Activated CD8-positive, alpha-beta memory T cell treated with anti-CD3 and anti-CD28 coated beads for 4 hours (primary cell): ENCODE results near the gene CMTM8.
A peak's percentile ranks its signal among the peaks of the same experiment; 100 is the strongest.
"Not testable (repeated sequence)": the region's sequence is repeated elsewhere in the genome, so short reads cannot be mapped to it uniquely, and the experiment has no call there.

Source experiments
- DNase-seq, 2 donors: peaks; one replicate each; pipeline ENCODE4 v3.0.0-alpha.2; 2020; ENCODE audit warnings: low read depth in 2 of 2

The CMTM8 gene, protein sequence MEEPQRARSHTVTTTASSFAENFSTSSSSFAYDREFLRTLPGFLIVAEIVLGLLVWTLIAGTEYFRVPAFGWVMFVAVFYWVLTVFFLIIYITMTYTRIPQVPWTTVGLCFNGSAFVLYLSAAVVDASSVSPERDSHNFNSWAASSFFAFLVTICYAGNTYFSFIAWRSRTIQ

DNA sequence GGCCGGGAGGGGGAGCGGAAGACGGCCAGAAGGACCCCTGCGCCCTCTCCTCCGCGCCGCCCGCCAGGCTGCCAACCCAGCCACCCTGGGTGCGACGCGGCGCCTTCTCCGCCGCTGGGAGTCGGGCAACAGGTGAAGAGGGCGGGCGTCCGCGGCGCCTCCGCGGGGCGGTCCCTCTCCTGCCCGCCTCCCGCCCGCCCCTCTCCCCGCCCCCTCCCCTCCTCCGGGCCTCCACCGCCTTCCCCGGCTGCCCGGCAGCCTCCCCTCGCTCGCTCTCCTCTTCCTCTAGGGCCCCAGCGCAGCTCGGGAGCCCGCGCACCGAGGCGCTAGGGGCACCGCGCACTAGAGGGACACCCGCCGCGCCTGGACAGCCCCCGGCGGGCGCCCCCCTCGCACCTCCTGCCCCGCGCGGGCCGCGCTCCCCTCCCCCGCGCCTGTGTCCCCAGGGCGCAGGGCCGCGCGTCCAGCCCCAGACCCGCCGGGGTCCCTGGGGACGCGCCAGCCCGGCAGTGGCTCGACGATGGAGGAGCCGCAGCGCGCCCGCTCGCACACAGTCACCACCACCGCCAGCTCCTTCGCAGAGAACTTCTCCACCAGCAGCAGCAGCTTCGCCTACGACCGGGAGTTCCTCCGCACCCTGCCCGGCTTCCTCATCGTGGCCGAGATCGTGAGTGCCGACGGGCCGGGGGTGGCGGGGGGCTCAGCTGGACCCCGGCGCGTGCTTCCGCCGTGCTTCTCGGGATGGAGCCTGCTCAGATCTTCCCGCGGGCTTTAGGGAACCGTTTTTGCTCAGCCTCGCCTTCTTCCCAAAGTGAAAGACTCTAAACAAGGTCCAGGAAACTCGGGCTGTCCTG, at the start of gene CMTM8:
TSS of gene CMTM8 (plus strand) at position 228 of the 854 bp plus-strand sequence. CDS start at position 521, 293 bp downstream.
- DNase-seq: peak; percentile 30 to 35

DNA sequence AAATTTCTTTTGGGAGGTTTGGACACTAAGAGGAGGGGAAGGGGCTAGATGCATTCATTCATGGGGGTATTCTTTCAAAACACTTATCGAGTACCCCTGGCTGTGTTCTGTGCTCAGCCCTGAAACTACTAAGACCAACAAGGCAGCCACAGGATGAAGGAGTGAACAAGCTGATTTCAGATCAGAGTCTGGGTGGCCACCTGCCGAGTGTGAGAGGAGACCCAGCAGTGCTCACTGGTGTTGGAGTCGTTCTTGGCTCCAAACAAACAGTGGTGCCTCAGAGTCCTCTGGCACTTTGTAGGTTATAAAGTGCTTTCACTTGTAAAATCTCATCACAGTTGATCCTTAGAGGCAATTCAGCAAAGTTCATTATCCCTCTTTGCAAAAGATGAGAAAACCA, 48.8 kb upstream of the CMTM8 start:
- DNase-seq: no peak

DNA sequence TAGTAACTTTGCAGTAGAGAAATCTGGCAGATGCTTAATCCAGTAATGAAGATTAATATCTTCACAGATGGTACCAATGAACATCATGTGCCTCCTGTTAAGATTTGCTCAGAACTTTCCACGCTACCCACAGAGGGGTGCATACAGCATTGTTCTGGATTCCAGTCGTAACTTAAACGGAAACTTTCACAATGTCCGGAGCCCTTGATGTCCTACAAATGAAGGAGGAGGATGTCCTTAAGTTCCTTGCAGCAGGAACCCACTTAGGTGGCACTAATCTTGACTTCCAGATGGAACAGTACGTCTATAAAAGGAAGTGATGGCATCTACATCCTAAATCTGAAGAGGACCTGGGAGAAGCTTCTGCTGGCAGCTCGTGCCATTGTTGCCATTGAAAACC, 47.9 kb upstream of the CMTM8 start:
- DNase-seq: not testable (repeated sequence)

DNA sequence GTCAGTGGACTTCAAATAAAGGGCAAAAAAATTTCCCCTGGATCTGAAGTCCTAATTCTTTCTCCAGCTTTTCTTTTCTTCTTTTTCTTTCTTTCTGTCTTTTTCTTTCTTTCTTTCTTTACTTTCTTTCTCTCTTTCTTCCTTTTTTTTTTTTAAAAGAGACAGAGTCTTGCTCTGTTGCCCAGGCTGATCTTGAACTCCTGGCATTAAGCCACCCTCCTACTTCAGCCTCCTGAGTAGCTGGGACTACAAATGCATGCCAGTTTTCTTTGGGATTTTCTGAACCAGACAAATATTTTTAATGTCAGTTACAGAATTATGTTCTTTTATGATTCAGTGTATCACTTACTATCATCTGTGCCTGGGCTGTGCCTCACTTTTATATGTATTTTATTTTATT, 45.4 kb upstream of the CMTM8 start:
- DNase-seq: no peak

DNA sequence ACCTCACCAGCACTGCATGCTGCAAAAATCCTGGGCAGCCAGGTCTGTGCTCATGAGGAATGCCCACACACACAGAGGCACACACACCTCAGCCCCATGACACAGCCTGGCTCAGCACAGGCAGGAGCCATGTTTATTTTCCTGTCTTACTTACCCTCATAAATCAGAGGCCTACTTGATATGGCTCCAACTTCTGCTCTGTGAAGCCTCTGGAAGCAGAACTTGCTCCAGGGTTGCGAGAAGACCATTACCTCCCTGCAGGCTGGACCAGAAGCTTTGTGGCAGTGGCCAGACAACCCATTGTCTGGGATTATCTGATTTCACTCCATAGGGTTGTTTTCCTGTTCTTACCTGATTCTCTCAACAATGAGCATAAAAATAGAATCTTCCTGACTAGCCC, 43.8 kb upstream of the CMTM8 start:
- no peak for DNase-seq

DNA sequence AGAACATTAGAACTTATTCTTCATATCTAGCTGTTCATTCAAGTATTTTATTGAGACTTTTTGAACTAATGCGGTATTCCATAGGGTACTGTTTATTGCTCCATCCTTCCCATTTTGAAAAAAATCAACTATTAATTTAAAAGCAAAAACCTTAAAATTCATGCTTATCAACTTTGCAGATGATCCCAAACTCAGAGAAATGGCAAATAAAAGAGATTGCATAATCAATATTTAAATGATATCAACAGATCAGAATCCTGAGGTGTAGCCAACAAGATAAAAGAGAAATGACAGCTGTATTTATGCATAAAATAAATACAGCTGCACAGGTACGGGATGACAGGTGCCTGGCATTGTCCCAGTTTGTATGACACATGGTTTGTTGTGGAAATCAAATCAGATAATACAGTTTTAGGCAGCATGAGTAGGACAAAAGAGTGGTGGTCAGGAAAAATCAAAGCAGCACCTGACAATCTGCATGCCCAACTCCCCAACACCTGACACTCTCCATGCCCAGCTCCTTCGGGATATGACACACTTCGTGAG, 42.4 kb upstream of the CMTM8 start:
- DNase-seq: no peak

DNA sequence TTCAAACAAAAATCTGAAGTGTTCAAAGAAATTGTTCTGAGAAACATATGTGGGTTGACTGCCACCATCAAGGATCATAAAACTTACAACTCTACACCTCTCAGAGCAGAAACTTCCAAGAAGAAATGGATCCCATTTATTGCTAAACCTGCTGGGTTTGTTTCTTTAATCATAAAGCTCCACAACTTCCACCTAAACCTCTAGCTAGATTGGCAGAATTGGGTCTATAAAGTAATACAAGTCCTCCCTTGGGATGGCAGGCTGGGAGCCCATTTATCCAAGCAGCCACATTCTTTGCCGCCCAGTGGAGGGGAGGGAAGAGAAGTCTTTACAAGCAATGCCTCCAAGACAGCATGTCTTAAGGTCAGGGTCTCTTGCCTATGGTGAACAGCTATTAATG, 40.5 kb upstream of the CMTM8 start:
- DNase-seq: no peak

DNA sequence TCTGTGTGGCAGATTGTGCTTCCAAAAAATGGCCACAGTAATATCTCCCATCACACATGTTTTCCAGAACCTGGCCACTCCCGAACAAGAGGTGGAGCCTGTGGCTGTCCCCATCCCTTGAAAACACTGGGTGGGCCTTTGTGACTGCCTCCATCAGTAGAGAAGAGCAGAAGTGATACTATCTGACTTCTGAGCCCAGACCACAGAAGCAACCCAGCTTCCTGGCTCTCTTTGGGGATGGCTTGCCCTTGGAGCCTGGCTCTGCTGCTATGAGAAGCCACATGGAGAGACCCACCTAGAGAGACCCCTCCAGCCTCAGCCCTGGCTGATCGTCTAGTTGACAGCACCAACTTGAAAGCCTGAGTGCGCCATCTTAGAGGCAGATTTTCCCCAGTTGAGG, 39.8 kb upstream of the CMTM8 start:
- DNase-seq: no peak

DNA sequence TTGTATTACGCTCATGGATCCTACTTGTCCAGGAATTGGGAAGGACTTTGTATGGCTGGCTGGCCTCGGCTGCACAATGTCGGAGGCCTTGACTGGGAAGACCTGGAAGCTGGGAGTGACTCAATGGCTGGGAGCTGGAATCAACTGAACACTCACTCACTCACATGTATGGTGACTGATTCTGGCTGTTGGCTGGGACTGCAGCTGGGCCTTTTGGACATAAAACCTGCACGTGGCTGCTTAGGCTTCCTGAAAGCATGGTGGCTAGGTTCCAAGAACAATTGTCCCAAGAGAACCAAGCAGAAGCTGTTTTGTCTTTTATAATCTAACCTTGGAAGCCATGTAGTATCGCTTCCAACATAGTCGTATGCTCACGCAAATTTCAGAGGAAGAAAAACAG, 38.0 kb upstream of the CMTM8 start:
- DNase-seq: no peak

DNA sequence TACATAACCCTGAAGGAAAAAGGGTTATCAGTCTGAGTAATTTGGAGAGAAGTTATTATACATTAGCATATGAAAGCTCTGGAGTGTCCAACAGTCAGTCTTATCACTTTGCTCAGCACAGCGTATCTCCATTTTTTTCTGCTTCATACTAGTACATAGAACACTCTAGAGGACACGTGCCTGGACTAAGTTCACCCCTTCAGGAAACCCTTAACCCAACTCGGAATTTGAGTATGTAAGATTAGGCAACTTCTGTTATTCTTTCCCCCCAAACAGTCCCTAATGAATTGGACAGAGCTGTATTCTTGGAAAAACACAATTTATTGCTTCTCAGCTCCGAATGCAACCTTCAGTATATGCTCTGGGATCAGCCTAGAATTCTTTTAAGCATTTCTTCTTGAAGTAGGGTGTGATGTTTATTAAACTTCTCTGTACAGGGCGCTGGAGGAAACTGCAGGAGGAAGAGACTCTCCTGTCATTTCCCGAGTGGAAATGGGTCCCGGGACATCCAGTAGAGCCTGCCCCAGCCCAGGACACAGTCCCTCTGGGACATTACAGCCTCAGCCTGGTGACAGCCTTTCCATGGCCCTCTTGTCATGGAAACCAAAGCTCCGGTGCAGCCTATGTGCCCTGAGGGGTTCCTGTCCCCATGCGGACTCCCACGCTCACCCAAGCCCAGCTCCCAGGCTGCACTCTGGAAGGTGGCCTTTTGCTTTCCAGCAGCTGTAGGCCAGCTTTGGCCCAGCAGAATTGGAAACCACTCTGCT, 37.3 kb upstream of the CMTM8 start:
- DNase-seq: no peak

DNA sequence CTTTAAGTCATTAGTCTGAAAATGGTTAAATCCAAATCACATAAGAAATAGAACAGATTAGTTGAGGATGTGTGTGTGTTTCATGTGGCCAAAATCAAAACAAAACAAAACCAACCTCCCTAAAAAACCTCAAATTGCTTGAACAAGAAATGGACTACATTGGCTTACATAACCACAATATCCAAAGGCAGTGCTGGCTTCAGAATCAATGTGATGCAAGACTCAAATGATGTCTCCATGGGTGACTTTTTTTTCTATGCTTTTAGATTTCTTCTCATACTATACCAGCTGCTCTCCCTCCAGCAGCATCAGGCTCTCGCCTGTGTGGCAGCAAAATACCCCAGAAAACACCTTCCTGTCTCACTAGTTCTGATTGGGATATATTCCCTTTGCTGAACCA, 36.0 kb upstream of the CMTM8 start:
- no peak for DNase-seq

DNA sequence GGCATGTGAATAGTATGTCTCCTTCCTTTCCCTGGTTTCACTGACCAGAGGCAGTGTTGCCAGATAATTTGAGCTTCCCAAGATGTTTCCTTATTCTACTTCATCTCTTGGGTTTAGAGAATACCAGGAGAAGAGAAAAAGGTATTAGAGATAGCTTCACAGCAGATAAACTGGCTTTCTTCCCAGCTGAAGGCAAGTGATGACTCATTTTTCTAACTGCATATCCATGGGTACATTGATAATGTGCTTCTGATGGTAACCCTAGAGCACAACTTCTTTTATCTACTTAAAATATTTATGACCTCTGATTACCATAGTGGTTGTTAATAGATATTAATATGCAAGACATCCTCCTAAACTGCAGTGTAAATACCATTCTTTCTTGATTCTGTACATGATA, 34.6 kb upstream of the CMTM8 start:
- DNase-seq: no peak

DNA sequence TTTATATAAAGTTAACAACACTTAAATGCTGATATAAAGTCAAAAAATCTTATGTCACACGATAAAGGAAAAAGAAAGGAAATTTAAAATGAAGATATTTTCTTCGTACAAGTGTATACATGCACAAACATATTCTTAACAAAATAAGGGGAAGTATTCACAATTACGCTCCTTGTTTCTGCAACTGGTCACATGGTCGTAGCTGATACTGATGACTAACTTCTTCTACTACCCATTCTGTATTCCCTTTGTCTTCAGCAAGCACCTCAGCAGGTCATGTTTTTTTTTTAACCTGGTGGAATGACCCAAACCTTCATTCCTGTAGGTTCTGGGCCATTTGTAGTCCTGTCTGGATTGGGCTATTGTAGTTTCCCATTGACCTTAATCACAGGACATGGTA, 30.0 kb upstream of the CMTM8 start:
- DNase-seq: no peak

DNA sequence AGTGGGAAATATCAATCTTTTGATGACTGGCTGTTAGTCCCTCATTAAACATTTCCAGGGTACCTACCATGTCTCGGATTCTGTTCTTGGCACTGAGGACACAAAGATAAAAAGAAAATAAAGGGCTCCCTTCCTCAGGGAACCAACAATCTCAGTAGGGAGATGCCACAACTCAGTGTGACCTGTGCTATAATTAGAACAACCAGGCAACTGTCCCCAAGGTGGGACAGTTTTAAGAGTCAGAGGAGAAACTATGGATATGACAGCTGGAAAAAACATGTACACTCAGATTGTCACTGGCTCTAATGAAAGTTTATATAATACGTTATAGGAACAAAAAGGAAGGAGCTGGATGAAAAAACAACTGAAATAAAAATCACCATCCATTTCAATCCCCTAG, 23.3 kb upstream of the CMTM8 start:
- no peak for DNase-seq

DNA sequence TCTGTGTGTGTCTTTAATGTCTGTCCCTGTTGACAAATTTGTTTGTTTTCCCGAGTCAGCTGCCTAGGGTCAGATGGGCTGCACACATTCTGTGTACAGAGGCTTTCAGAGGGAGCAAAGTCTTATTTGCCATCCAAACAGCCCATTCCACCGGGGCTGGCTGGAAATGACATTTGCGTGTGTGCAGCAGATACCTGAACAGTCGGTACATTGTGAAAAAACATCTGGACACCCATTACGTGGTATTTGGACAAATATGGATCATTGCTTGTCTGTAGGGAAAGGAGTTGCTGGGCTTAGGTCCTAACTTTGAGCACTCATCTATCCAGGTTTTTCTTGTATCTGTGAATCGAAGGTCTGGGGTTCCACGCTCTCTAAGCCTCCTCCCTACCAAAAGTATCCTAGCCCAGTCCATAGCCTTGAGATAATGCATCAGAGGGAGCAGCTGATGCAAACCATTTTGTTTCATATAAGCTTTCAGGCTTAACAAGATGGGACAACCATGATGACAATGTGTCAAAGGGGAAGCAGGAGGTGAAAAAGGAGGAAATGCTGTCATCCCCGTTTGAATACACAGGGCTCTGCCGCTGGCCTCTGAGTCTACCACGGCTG, 22.2 kb upstream of the CMTM8 start:
- DNase-seq: no peak

DNA sequence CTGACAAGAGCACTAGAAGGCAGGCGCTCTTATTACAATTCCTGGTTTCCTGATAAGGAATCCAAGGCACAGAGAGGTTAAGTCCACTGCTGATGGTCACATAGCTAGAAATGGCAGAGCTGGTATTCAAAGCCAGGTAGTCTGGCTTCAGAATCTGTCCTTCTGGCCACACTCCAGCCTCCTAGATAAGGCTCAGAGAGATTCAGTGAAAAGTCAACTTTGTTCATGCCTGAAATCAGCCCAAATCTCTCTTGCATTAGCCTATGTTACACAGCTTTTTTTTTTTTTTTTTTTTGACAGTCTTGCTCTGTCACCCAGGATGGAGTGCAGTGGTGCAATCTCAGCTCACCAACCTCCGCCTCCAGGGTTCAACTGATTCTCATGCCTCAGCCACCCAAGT, 21.1 kb upstream of the CMTM8 start:
- DNase-seq: no peak

DNA sequence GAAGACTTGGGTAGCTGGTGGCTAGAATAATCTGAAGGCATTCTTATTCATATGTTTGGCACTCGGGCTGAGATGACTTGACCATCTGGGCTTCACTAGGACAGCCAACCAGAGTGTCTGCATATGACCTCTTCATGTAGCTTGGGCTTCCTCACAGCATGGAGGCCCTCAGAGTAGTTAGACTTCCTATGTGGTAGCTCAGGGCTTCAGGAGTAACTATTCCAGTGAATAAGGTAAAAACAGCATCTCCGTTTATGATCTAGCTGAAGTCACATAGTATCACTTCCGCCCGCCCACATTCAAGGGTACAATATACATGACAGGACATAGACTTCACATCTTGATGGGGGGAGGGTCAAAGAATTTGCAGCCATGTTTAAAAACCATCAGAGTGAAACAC, 18.9 kb upstream of the CMTM8 start:
- DNase-seq: no peak

DNA sequence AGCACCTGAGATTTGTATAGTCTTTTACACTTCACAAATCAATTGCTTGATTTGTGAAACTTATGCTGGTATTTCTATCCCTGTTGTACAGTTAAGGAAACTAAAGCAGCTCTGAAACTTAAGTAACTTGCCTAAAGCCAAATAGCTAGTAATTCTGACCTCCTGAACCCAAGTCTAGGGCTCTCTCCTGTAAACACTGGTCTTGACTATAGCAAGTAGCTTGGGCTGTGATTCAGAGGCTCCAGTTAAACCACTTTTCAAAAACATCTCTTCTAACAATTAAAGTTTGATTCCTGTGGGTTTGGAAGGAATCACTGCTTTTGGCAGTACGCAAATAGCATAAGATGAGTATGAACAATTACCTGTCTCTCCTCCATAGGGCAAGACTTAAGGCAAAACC, 18.5 kb upstream of the CMTM8 start:
- no peak for DNase-seq

DNA sequence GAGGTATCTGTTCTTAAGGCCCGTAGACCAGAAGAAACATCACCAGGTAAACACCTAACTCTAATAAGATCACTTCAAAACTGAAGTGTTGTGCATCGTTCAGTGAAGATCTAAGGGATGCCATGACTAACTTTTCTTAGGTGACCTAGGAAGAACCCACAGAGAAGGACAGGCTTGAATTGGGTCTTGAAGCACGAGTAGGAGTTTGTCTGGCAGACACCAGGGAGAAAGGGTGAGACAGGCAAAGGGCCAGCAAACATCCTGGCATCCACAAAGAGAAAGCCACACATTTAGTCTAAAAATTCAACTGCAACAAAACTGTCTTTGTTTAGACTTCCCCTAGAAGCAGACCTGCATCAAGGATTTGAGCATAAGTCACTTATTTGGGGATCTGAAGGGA, 15.5 kb upstream of the CMTM8 start:
- DNase-seq: no peak

DNA sequence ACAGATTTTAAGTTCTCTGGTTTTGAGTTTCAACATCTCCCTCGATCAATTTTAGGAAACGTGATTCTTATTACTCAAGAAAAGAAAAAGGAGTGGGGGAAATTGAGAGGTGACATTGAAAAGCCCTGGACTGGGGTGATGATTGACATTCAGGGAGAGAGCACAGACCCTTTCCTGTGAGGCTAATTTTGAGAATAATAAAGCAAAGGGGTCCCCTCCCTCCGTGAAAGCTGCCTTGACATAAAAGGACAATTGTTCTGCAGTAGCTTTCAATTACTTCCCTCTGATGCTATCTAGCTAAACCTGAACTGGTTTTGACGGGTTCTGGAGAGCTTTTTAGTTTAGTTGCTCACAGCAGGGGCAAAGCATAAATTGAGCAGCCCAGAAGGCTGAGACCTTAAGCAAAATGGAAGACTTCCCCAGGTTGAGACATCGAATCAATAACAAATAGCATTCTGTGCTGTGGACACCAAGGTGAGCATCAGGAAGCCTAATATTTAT, 14.4 kb upstream of the CMTM8 start:
- DNase-seq: no peak

DNA sequence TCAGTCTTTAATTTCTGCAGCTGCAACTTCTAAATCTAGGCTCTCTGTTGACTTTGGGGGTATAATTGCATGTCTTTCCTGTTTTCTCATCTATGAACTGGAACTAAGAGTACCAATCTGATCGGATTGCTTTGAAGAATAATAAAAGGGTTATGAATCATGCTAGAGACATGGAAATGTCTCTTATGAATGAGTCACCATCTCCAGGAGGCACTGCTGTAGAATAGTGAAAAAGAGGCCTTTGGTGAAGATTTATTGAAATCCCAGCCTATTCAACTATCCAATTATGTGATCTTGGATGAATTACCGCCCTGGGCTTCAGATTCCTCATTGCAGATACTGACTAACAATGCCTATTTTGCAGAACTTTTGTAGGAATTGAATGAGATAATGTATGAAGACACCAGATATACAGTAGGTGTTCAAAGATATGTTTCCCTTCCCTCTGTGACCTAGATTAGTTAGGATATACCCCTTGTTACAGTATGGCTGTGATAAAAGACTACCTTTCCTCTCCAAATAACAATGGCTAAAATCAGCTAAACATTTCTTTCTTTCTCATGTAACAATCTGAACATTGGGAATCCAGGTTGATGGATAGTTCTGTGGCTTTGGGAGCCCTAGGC, 11.5 kb upstream of the CMTM8 start:
- DNase-seq: no peak
